Measurements from ENCODE around the gene CCDC152. TPM values are rescaled to one million over a fixed set of nuclear protein-coding genes. Genes with fewer than 3 reads are reported as not detected.
A peak's percentile ranks its signal among the peaks of the same experiment; 100 is the strongest.

CCDC152 gene
- total RNA-seq, 2 donors from 2014 or later, result 0.89 to 1.4 TPM

GRCh38 chr5:42767491-42768105, 11.0 kb downstream of the CCDC152 start:
- peak; percentile 16 to 69 for TF ChIP-seq CTCF (IDR thresholded peaks at IDR 0.05)
- Histone ChIP-seq H3K4me3 (no peak overlapping the region), H3K27me3 (no peaks in the 10 kb centered on the region), H3K9me3 (no peaks in the 10 kb centered on the region), H3K27ac (no peak overlapping the region), H3K36me3 (no peaks in the 10 kb centered on the region), H3K4me1 (no peaks in the 10 kb centered on the region)
- DNase-seq (ENCODE audit: low spot score), result no peak

GRCh38 chr5:42768106-42768504, 11.5 kb downstream of the CCDC152 start:
- Histone ChIP-seq H3K27ac (no peak overlapping the region), H3K9me3 (no peaks in the 10 kb centered on the region), H3K36me3 (no peaks in the 10 kb centered on the region), H3K4me3 (no peak overlapping the region), H3K27me3 (no peaks in the 10 kb centered on the region), H3K4me1 (no peaks in the 10 kb centered on the region)
- TF ChIP-seq CTCF (IDR thresholded peaks at IDR 0.05), result no peak
- DNase-seq (ENCODE audit: low spot score), result no peak

GRCh38 chr5:42770003-42770402, 13.4 kb downstream of the CCDC152 start:
- no peaks in the 10 kb centered on the region for H3K27me3 ChIP-seq
- no peak for TF ChIP-seq CTCF (IDR thresholded peaks at IDR 0.05)
- H3K9me3 ChIP-seq, result no peaks in the 10 kb centered on the region

GRCh38 chr5:42772265-42772993, 15.8 kb downstream of the CCDC152 start:
- Histone ChIP-seq H3K9me3 (no peaks in the 10 kb centered on the region), H3K36me3 (no peaks in the 10 kb centered on the region), H3K4me3 (no peak overlapping the region), H3K27ac (no peak overlapping the region), H3K27me3 (no peaks in the 10 kb centered on the region), H3K4me1 (no peaks in the 10 kb centered on the region)
- no peak for DNase-seq (ENCODE audit: low spot score)
- TF ChIP-seq CTCF (IDR thresholded peaks at IDR 0.05), result no peak

More at GRCh38 chr5:42770003-42770402, 13.4 kb downstream of the CCDC152 start:
- no peak for DNase-seq (ENCODE audit: low spot score)
- H3K4me1 ChIP-seq, result no peaks in the 10 kb centered on the region
- H3K4me3 ChIP-seq, result no peak overlapping the region
- H3K27ac ChIP-seq, result no peak overlapping the region
- no peaks in the 10 kb centered on the region for H3K36me3 ChIP-seq

- H3K36me3 ChIP-seq, result no peaks in the 10 kb centered on the region
- H3K27ac ChIP-seq, result no peak overlapping the region
- TF ChIP-seq CTCF (IDR thresholded peaks at IDR 0.05), result no peak
- H3K4me1 ChIP-seq, result no peaks in the 10 kb centered on the region
- no peaks in the 10 kb centered on the region for H3K27me3 ChIP-seq
- no peak overlapping the region for H3K4me3 ChIP-seq
- DNase-seq (ENCODE audit: low spot score), result no peak
- no peaks in the 10 kb centered on the region for H3K9me3 ChIP-seq
Observed at GRCh38 chr5:42779083-42779482, 22.5 kb downstream of the CCDC152 start.
